ENCODE measurements around the gene NUB1. TPM values are rescaled to one million over a fixed set of nuclear protein-coding genes. Genes with fewer than 3 reads are reported as not detected.
A peak's percentile ranks its signal among the peaks of the same experiment; 100 is the strongest.

Gene NUB1
- total and polyA plus RNA-seq, 11 donors, result 22.6 to 56.3 (median 39.4) TPM

DNA sequence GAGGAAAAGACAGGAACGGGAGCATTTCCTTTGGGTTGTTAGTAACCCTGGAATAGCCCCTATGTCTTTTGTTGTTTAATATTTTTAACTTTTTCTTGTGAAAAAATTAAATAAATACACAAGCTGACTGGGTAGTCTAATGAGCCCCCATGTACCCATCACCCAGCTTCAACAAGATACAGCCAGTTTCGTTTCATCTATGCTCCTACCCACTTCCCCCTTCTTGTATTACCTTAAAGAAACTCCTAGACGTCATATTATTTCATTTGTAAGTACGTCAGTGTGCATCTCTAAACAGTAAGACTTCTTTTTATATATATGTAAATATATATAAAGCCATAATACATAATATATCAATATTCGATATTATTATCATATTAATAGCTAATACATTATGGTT, 42.8 kb upstream of the NUB1 start:
- no peak for TF ChIP-seq POLR2A (IDR thresholded peaks at IDR 0.05)
- TF ChIP-seq, protein P1, sequence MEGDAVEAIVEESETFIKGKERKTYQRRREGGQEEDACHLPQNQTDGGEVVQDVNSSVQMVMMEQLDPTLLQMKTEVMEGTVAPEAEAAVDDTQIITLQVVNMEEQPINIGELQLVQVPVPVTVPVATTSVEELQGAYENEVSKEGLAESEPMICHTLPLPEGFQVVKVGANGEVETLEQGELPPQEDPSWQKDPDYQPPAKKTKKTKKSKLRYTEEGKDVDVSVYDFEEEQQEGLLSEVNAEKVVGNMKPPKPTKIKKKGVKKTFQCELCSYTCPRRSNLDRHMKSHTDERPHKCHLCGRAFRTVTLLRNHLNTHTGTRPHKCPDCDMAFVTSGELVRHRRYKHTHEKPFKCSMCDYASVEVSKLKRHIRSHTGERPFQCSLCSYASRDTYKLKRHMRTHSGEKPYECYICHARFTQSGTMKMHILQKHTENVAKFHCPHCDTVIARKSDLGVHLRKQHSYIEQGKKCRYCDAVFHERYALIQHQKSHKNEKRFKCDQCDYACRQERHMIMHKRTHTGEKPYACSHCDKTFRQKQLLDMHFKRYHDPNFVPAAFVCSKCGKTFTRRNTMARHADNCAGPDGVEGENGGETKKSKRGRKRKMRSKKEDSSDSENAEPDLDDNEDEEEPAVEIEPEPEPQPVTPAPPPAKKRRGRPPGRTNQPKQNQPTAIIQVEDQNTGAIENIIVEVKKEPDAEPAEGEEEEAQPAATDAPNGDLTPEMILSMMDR (IDR thresholded peaks at IDR 0.05), result no peak
- peaks cover 0 to 9% (median 0%) of the 10 kb centered on the region in 12 donors for H3K9me3 ChIP-seq
- ATAC-seq (no peak), DNase-seq (no peak)
- peaks cover 0 to 8% (median 3%) of the 10 kb centered on the region in 12 donors for H3K4me1 ChIP-seq
- no peak overlapping the region for H3K4me3 ChIP-seq
- intact Hi-C loops (cut with DNase I), result no loop called here
- no peaks in the 10 kb centered on the region for H3K36me3 ChIP-seq
- no peak overlapping the region for H3K27ac ChIP-seq
- peaks cover 0 to 27% (median 11%) of the 10 kb centered on the region in 9 donors for H3K27me3 ChIP-seq
- WGBS, 4 donors, result 49 to 56% (median 53%) methylated on average over 5 of the region's 5 CpGs

DNA sequence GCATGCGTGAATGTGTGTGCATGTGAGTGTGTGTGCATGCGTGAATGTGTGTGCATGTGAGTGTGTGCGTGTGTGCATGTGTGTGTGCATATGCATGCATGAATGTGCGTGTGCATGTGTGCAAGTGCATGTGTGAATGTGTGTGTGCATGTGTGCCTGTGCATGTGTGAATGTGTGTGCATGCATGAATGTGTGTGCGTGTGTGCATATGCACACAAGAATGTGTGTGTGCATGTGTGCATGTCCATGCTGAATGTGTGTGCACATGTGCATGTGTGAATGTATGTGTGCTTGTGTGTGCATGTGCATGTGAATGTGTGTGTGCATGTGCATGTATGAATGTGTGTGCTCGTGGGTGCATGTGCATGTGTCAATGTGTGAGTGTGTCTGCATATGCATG, 42.1 kb upstream of the NUB1 start:
- peaks cover 0 to 29% (median 13%) of the 10 kb centered on the region in 9 donors for H3K27me3 ChIP-seq
- H3K4me3 ChIP-seq, result no peak overlapping the region
- peak in 1 of 5 donors; percentile 1 for DNase-seq
- TF ChIP-seq, protein P1 (IDR thresholded peaks at IDR 0.05), result no peak
- TF ChIP-seq POLR2A (IDR thresholded peaks at IDR 0.05), result no peak
- H3K9me3 ChIP-seq, result peaks cover 0 to 9% (median 0%) of the 10 kb centered on the region in 12 donors
- no peaks in the 10 kb centered on the region for H3K36me3 ChIP-seq
- peaks cover 0 to 10% (median 4%) of the 10 kb centered on the region in 12 donors for H3K4me1 ChIP-seq
- intact Hi-C loops (cut with DNase I), result no loop called here
- no peak overlapping the region for H3K27ac ChIP-seq
- no peak for ATAC-seq
- WGBS, 4 donors, result 94 to 95% (median 95%) methylated on average over 6 of the region's 6 CpGs

DNA sequence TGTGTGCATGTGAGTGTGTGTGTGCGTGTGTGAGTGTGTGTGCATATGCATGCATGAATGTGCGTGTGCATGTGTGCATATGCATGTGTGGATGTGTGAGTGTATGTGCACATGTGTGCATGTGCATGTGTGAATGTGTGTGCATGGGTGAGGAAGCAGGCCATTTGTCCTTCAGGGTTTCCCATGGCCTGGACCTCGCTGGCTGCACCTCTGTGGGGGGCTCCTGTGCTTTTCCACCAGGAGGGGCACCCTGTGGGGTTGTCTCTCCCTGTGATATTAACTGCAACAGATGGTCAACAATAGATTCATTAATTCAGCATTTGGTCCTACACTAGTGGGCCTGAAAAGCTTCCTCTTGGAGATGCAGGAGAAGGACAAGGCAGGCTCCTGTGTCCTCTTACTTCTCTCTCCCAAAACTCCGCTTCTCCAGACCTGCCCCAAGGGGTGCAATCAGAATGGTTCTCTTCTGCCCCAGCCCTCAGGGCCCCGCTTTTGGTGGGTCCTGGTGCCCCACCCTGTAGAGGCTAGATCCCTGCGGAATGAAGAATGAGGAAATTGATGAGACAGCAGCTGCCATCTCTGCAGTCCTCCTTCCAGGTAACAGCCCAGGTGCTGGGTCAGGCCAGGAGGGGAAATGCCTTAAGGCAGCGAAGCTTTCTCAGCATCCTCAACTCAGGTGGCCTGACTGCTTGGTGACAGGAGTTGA, 41.5 kb upstream of the NUB1 start:
- WGBS, 4 donors, result 80 to 94% (median 88%) methylated on average over 7 of the region's 7 CpGs
- no peak overlapping the region for H3K4me3 ChIP-seq
- peaks cover 0 to 12% (median 4%) of the 10 kb centered on the region in 12 donors for H3K4me1 ChIP-seq
- DNase-seq (peak in 1 of 5 donors; percentile 6), ATAC-seq (no peak)
- intact Hi-C loops (cut with DNase I), result loop anchor here in 9 of 10 donors (5.0 to 10.0 kb wide), 6 partner anchors 53 to 178 kb away; partner anchors contain the start of genes SMARCD3 (in 3 of the 9) and GBX1 (in 2 of the 9)
- no peaks in the 10 kb centered on the region for H3K36me3 ChIP-seq
- H3K27me3 ChIP-seq, result peaks cover 0 to 29% (median 13%) of the 10 kb centered on the region in 9 donors
- no peak overlapping the region for H3K27ac ChIP-seq
- peaks cover 0 to 9% (median 0%) of the 10 kb centered on the region in 12 donors for H3K9me3 ChIP-seq
- TF ChIP-seq, protein P1 (IDR thresholded peaks at IDR 0.05), result no peak
- no peak for TF ChIP-seq POLR2A (IDR thresholded peaks at IDR 0.05)

All from heart left ventricle (tissue), 16 donors.